CD14-positive monocyte (primary cell): ENCODE data around the gene ATG16L2. TPM values are rescaled to one million over a fixed set of nuclear protein-coding genes. Genes with fewer than 3 reads are reported as not detected.

ENCODE experiments used
- DNase-seq, 3 donors: peaks; one replicate each; pipeline ENCODE4 v3.0.0-alpha.2; 2011 to 2022
- H2AFZ ChIP-seq: 2 replicates; pipeline ENCODE4 v1.6.0; 2012; ENCODE audit warnings: mild to moderate bottlenecking, low read depth, low read length, inconsistent platforms; ENCODE audit not compliant: insufficient read depth, poor library complexity, severe bottlenecking
- H3K27ac ChIP-seq, 2 donors: 1 replicate in 1 of 2; 2 replicates in 1 of 2; pipeline ENCODE4 v1.5.1; 2012 to 2013; ENCODE audit warnings: low read length in 2 of 2, control low read depth in 1 of 2, inconsistent platforms in 1 of 2, low read depth in 1 of 2, mild to moderate bottlenecking in 1 of 2
- H3K27me3 ChIP-seq, 2 donors: one replicate each; pipeline versions ENCODE4 v1.6.0 to v1.6.1; 2011 to 2013; ENCODE audit warnings: low read length in 2 of 2; ENCODE audit not compliant: control insufficient read depth in 2 of 2, insufficient read depth in 2 of 2
- H3K36me3 ChIP-seq, 2 donors: replicated peaks in 1 of 2; 1 replicate in 1 of 2; 2 replicates in 1 of 2; pipeline versions ENCODE4 v1.5.1 to v1.6.1; 2012 to 2013; ENCODE audit warnings: low read length in 2 of 2, control low read depth in 1 of 2, inconsistent platforms in 1 of 2, mild to moderate bottlenecking in 1 of 2; ENCODE audit not compliant: insufficient read depth in 2 of 2, control insufficient read depth in 1 of 2
- H3K4me1 ChIP-seq, 2 donors: 1 replicate in 1 of 2; 2 replicates in 1 of 2; pipeline versions ENCODE4 v1.5.1 to v1.6.1; 2012 to 2013; ENCODE audit warnings: low read length in 2 of 2, control low read depth in 1 of 2, inconsistent platforms in 1 of 2, mild to moderate bottlenecking in 1 of 2, moderate library complexity in 1 of 2; ENCODE audit not compliant: insufficient read depth in 2 of 2, control insufficient read depth in 1 of 2
- H3K4me2 ChIP-seq: replicated peaks from 2 replicates; pipeline ENCODE3; 2012; ENCODE audit warnings: low read length, moderate library complexity, mild to moderate bottlenecking; ENCODE audit not compliant: poor library complexity, severe bottlenecking; ENCODE audit errors: extremely low read depth
- H3K4me3 ChIP-seq, 3 experiments: fragments of 200-600 bp in 1 of 3; sonication (generic) in 1 of 3; replicated peaks in 1 of 3; 1 replicate in 2 of 3; 2 replicates in 1 of 3; pipeline ENCODE4 v1.5.1; 2011 to 2013; ENCODE audit warnings: low read length in 3 of 3, mild to moderate bottlenecking in 3 of 3, control low read depth in 2 of 3, low read depth in 2 of 3, inconsistent platforms in 1 of 3, moderate library complexity in 1 of 3
- H3K79me2 ChIP-seq: 2 replicates; pipeline ENCODE4 v1.6.0; 2012; ENCODE audit warnings: mild to moderate bottlenecking, control low read depth, inconsistent platforms, low read length, moderate library complexity; ENCODE audit not compliant: insufficient read depth
- H3K9ac ChIP-seq: 2 replicates; pipeline ENCODE4 v1.6.0; 2017; ENCODE audit warnings: low read length, mild to moderate bottlenecking; ENCODE audit not compliant: insufficient read depth, poor library complexity, severe bottlenecking
- H3K9me3 ChIP-seq, 2 donors: replicated peaks in 1 of 2; 1 replicate in 1 of 2; 2 replicates in 1 of 2; pipeline versions ENCODE4 v1.5.1 to v1.6.1; 2012 to 2013; ENCODE audit warnings: low read length in 2 of 2, control low read depth in 1 of 2; ENCODE audit not compliant: control insufficient read depth in 1 of 2, insufficient read depth in 1 of 2
- H4K20me1 ChIP-seq: 2 replicates; pipeline ENCODE4 v1.6.0; 2012; ENCODE audit warnings: mild to moderate bottlenecking, low read length, control low read depth, moderate library complexity; ENCODE audit not compliant: insufficient read depth
- H3K27ac Mint-ChIP-seq, 7 donors: one replicate each; pipeline ENCODE4 v1.8.0; 2020; ENCODE audit warnings: mild to moderate bottlenecking in 7 of 7, mixed read lengths in 7 of 7, moderate library complexity in 6 of 7, inconsistent platforms in 2 of 7
- H3K27me3 Mint-ChIP-seq, 3 donors: one replicate each; pipeline ENCODE4 v1.8.0; 2021 to 2022; ENCODE audit warnings: low read depth in 3 of 3, mild to moderate bottlenecking in 3 of 3, mixed read lengths in 3 of 3, moderate library complexity in 3 of 3, inconsistent platforms in 1 of 3
- H3K36me3 Mint-ChIP-seq, 2 donors: one replicate each; pipeline ENCODE4 v1.8.0; 2020; ENCODE audit warnings: mixed read lengths in 2 of 2, inconsistent platforms in 1 of 2, mild to moderate bottlenecking in 1 of 2
- H3K4me1 Mint-ChIP-seq: one replicate; pipeline ENCODE4 v1.8.0; 2020; ENCODE audit warnings: mild to moderate bottlenecking, mixed read lengths
- H3K4me3 Mint-ChIP-seq, 2 donors: one replicate each; pipeline ENCODE4 v1.8.0; 2020; ENCODE audit warnings: mild to moderate bottlenecking in 2 of 2, mixed read lengths in 2 of 2, moderate library complexity in 1 of 2
- H3K9me3 Mint-ChIP-seq, 7 donors: one replicate each; pipeline ENCODE4 v1.8.0; 2020 to 2022; ENCODE audit warnings: mixed read lengths in 7 of 7, mild to moderate bottlenecking in 6 of 7, moderate library complexity in 6 of 7, inconsistent platforms in 2 of 7
- CTCF ChIP-seq: fragments of 200-600 bp; IDR thresholded peaks from one replicate; pipeline ENCODE4 v1.8.0; 2022; ENCODE audit warnings: antibody characterized with exemption, mild to moderate bottlenecking
- WGBS: methylation state at CpG from one replicate; pipeline ENCODE4 v1.1.5; 2013; ENCODE audit warnings: missing lambda C conversion rate; ENCODE audit not compliant: insufficient coverage; 5-methylcytosine and 5-hydroxymethylcytosine counted together
- intact Hi-C, 2 donors: fragments of 100-400 bp; cut with micrococcal nuclease; formaldehyde crosslinking; loops; one replicate each; pipeline versions ENCODE4 v1.15.0 to v1.15.1; 2023
- polyA plus RNA-seq, 3 donors: library from polyadenylated mRNA; depleted of rRNA in 1 of 3; unstranded in 2 of 3; stranded (reverse) in 1 of 3; fragments of 300-500 nt in 2 of 3; fragments of >200 nt in 1 of 3; fragmentation: Illumina TruSeq in 2 of 3; gene quantifications; 1 replicate in 2 of 3; 2 replicates in 1 of 3; pipeline ENCODE4 v1.2.3, GENCODE V29; 2012 to 2021

Gene ATG16L2
- polyA plus RNA-seq, 3 donors, result 36.9 to 975 (median 46.8) TPM

GRCh38 chr11:72799441-72799840 is 14.8 kb upstream of the ATG16L2 start:
- Histone ChIP-seq H3K4me3 (no peak overlapping the region), H2AFZ (no peak overlapping the region), H3K27me3 (no peaks in the 10 kb centered on the region), H3K4me2 (no peak overlapping the region), H3K4me1 (peaks cover 31 to 49% of the 10 kb centered on the region in 2 donors), H3K9me3 (no peaks in the 10 kb centered on the region), H3K9ac (no peak overlapping the region), H4K20me1 (no peaks in the 10 kb centered on the region), H3K79me2 (peaks cover 11% of the 10 kb centered on the region), H3K27ac (no peak overlapping the region), H3K36me3 (peaks cover 2 to 10% of the 10 kb centered on the region in 2 donors)
- no peak for DNase-seq
- intact Hi-C loops, result no loop called here
- peaks cover 10 to 25% of the 10 kb centered on the region in 2 donors for H3K36me3 Mint-ChIP-seq
- TF ChIP-seq CTCF, result no peak
- no CpG with 5 or more reads among the region's 4 CpGs for WGBS
- H3K27ac Mint-ChIP-seq, result peak overlapping the region in 2 of 7 donors; percentile 16 to 59
- H3K4me1 Mint-ChIP-seq, result peaks cover 37% of the 10 kb centered on the region
- no peak overlapping the region for H3K4me3 Mint-ChIP-seq
- peaks cover 0 to 8% (median 4%) of the 10 kb centered on the region in 7 donors for H3K9me3 Mint-ChIP-seq
- peaks cover 0 to 2% (median 0%) of the 10 kb centered on the region in 3 donors for H3K27me3 Mint-ChIP-seq

GRCh38 chr11:72802822-72803221 is 11.4 kb upstream of the ATG16L2 start:
- no peak overlapping the region for H2AFZ ChIP-seq
- peaks cover 20% of the 10 kb centered on the region for H3K79me2 ChIP-seq
- intact Hi-C loops, result no loop called here
- 94% methylated on average over 2 of the region's 6 CpGs for WGBS
- H3K27me3 ChIP-seq, result no peaks in the 10 kb centered on the region
- no peak overlapping the region for H3K9ac ChIP-seq
- no peak overlapping the region for H3K4me3 ChIP-seq
- peaks cover 2 to 10% of the 10 kb centered on the region in 2 donors for H3K36me3 ChIP-seq
- no peaks in the 10 kb centered on the region for H3K9me3 ChIP-seq
- H3K4me1 ChIP-seq, result peaks cover 53 to 62% of the 10 kb centered on the region in 2 donors
- DNase-seq, result no peak
- Mint-ChIP-seq H3K27ac (peak overlapping the region in 1 of 7 donors; percentile 30), H3K9me3 (peaks cover 0 to 2% (median 0%) of the 10 kb centered on the region in 7 donors), H3K4me1 (peaks cover 44% of the 10 kb centered on the region), H3K4me3 (no peak overlapping the region), H3K36me3 (peaks cover 13 to 31% of the 10 kb centered on the region in 2 donors), H3K27me3 (no peaks in the 10 kb centered on the region)
- H3K27ac ChIP-seq, result no peak overlapping the region
- H4K20me1 ChIP-seq, result no peaks in the 10 kb centered on the region
- no peak for TF ChIP-seq CTCF
- H3K4me2 ChIP-seq, result no peak overlapping the region
